Keratinocyte (primary cell): ENCODE results near the gene SKAP1.

Experiments used
- CTCF ChIP-seq, 3 experiments: IDR thresholded peaks in 1 of 3; conservative IDR thresholded peaks in 1 of 3; optimal IDR thresholded peaks in 1 of 3; 2 replicates in 2 of 3; 3 replicates in 1 of 3; pipeline versions ENCODE3 to v1.5.1; 2011; ENCODE audit warnings: low read length in 3 of 3, mild to moderate bottlenecking in 3 of 3, moderate library complexity in 2 of 3, control low read depth in 1 of 3, inconsistent platforms in 1 of 3; ENCODE audit not compliant: insufficient read depth in 2 of 3; ENCODE audit errors: extremely low read depth in 1 of 3
- EZH2 ChIP-seq: IDR thresholded peaks from one replicate; pipeline ENCODE4 v1.6.1; 2012; ENCODE audit warnings: inconsistent platforms, mild to moderate bottlenecking, low read length, moderate library complexity

DNA sequence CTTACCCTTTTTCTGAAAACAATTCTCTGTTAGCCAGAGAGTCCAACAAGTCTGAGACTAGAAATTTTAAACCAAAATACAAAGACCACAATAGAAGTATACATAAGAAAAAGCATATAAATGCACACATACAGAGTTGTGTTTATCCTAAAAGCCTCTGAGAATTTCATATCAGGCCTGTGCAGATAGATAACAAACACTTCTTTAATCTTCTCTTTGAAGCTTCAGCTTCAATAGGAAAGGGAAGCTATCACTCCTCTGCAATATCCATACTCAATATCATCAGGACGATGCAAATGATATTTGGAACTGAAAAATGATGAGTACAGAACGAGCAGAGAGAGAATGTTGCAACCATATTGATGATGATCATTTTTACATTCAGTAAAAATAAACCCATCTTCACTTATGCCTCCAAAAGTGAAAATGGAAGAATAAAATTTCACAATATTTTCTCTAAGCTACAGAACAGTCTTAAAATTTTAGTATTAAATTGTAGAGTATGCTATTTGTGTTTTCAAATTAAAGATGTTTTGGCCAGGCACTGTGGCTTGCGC, 61.6 kb downstream of the SKAP1 start:
- no peak for TF ChIP-seq CTCF (optimal IDR thresholded peaks at IDR 0.05 in 1 of 3, IDR thresholded peaks at IDR 0.05 in 1 of 3, conservative IDR thresholded peaks at IDR 0.05 in 1 of 3; ENCODE audit: extremely low read depth in 1 of 3, insufficient read depth in 2 of 3, low read length in 3 of 3)
- TF ChIP-seq EZH2, result no peak
